Thymus (tissue), 11 donors: ENCODE data around the gene RASGRP4. TPM values are rescaled to one million over a fixed set of nuclear protein-coding genes. Genes with fewer than 3 reads are reported as not detected.
A peak's percentile ranks its signal among the peaks of the same experiment; 100 is the strongest.

ENCODE experiments used
- DNase-seq, 9 donors: peaks; one replicate each; pipeline ENCODE4 v3.0.0-alpha.2; 2013; ENCODE audit warnings: low spot score in 9 of 9, low read depth in 6 of 9, missing footprints in 1 of 9
- H3K27ac ChIP-seq, 2 donors: one replicate each; pipeline ENCODE4 v1.5.1; 2013; ENCODE audit warnings: control low read depth in 1 of 2, low read depth in 1 of 2, low read length in 1 of 2, mild to moderate bottlenecking in 1 of 2, moderate library complexity in 1 of 2
- H3K27me3 ChIP-seq, 2 donors: one replicate each; pipeline ENCODE4 v1.5.1; 2013; ENCODE audit warnings: low read length in 1 of 2; ENCODE audit not compliant: control insufficient read depth in 2 of 2, insufficient read depth in 1 of 2
- H3K36me3 ChIP-seq, 2 donors: one replicate each; pipeline ENCODE4 v1.5.1; 2013; ENCODE audit warnings: low read length in 1 of 2, mild to moderate bottlenecking in 1 of 2, moderate library complexity in 1 of 2; ENCODE audit not compliant: control insufficient read depth in 2 of 2, insufficient read depth in 2 of 2
- H3K4me1 ChIP-seq, 2 donors: one replicate each; pipeline ENCODE4 v1.5.1; 2013; ENCODE audit warnings: low read length in 2 of 2; ENCODE audit not compliant: control insufficient read depth in 2 of 2, insufficient read depth in 2 of 2
- H3K4me3 ChIP-seq, 2 donors: one replicate each; pipeline ENCODE4 v1.5.1; 2013; ENCODE audit warnings: low read length in 2 of 2, control low read depth in 1 of 2, mild to moderate bottlenecking in 1 of 2
- H3K9me3 ChIP-seq, 2 donors: one replicate each; pipeline ENCODE4 v1.5.1; 2013; ENCODE audit warnings: low read length in 1 of 2, mild to moderate bottlenecking in 1 of 2; ENCODE audit not compliant: control insufficient read depth in 2 of 2, insufficient read depth in 1 of 2
- WGBS: extraction: QIAGEN DNeasy Blood & Tissue Kit; methylation state at CpG from one replicate; pipeline ENCODE4 v1.1.7; 2013; 5-methylcytosine and 5-hydroxymethylcytosine counted together
- polyA plus RNA-seq: library from polyadenylated mRNA; stranded (reverse); fragments of 200-250 nt; gene quantifications from one replicate; pipeline ENCODE4 v1.2.3, GENCODE V29; 2013
- total RNA-seq: library from RNA; stranded (reverse); fragments of 120-200 nt; gene quantifications from one replicate; pipeline ENCODE4 v1.2.4, GENCODE V29; 2013
- donor health status: healthy.

The RASGRP4 gene
- total and polyA plus RNA-seq, 2 donors: 1.1 to 1.7 TPM

GRCh38 chr19:38425222-38425809 is 703 bp downstream of the RASGRP4 start:
- peaks cover 0 to 8% of the 10 kb centered on the region in 2 donors for H3K27me3 ChIP-seq
- H3K27ac ChIP-seq: no peak overlapping the region
- DNase-seq: no peak
- no peaks in the 10 kb centered on the region for H3K36me3 ChIP-seq
- peaks cover 0 to 11% of the 10 kb centered on the region in 2 donors for H3K4me1 ChIP-seq
- no peaks in the 10 kb centered on the region for H3K9me3 ChIP-seq
- H3K4me3 ChIP-seq: peak overlapping the region in 1 of 2 donors; percentile 16
- 81% methylated on average over 7 of the region's 7 CpGs for WGBS

GRCh38 chr19:38424272-38424671 is 1.7 kb downstream of the RASGRP4 start:
- H3K36me3 ChIP-seq: no peaks in the 10 kb centered on the region
- peaks cover 0 to 13% of the 10 kb centered on the region in 2 donors for H3K27me3 ChIP-seq
- DNase-seq: no peak
- 95% methylated on average over 5 of the region's 5 CpGs for WGBS
- H3K4me3 ChIP-seq: no peak overlapping the region
- peaks cover 0 to 11% of the 10 kb centered on the region in 2 donors for H3K4me1 ChIP-seq
- H3K9me3 ChIP-seq: no peaks in the 10 kb centered on the region
- H3K27ac ChIP-seq: no peak overlapping the region

GRCh38 chr19:38422438-38422837 is 3.6 kb downstream of the RASGRP4 start:
- Histone ChIP-seq H3K4me1 (peaks cover 0 to 17% of the 10 kb centered on the region in 2 donors), H3K36me3 (no peaks in the 10 kb centered on the region), H3K9me3 (peaks cover 0 to 1% of the 10 kb centered on the region in 2 donors), H3K27ac (no peak overlapping the region), H3K4me3 (no peak overlapping the region), H3K27me3 (peaks cover 2 to 23% of the 10 kb centered on the region in 2 donors)
- 97% methylated on average over 7 of the region's 7 CpGs for WGBS
- DNase-seq: no peak

GRCh38 chr19:38421856-38422255 is 4.2 kb downstream of the RASGRP4 start:
- Histone ChIP-seq H3K36me3 (no peaks in the 10 kb centered on the region), H3K4me1 (peaks cover 0 to 19% of the 10 kb centered on the region in 2 donors), H3K4me3 (no peak overlapping the region), H3K27me3 (peaks cover 2 to 23% of the 10 kb centered on the region in 2 donors), H3K9me3 (peaks cover 0 to 1% of the 10 kb centered on the region in 2 donors), H3K27ac (no peak overlapping the region)
- DNase-seq: no peak
- WGBS: 95% methylated on average over 14 of the region's 14 CpGs

- no peaks in the 10 kb centered on the region for H3K36me3 ChIP-seq
- H3K27me3 ChIP-seq: peaks cover 2 to 23% of the 10 kb centered on the region in 2 donors
- H3K4me3 ChIP-seq: no peak overlapping the region
- peaks cover 0 to 1% of the 10 kb centered on the region in 2 donors for H3K9me3 ChIP-seq
- no peak overlapping the region for H3K27ac ChIP-seq
- no peak for DNase-seq
- 95% methylated on average over 9 of the region's 9 CpGs for whole genome bisulfite sequencing
- H3K4me1 ChIP-seq: peaks cover 0 to 16% of the 10 kb centered on the region in 2 donors
Measured at GRCh38 chr19:38420935-38421334, 5.1 kb downstream of the RASGRP4 start.

GRCh38 chr19:38417544-38418506 is 8.2 kb downstream of the RASGRP4 start:
- 22% methylated on average over 49 of the region's 49 CpGs for WGBS
- H3K36me3 ChIP-seq: no peaks in the 10 kb centered on the region
- peaks cover 0 to 1% of the 10 kb centered on the region in 2 donors for H3K9me3 ChIP-seq
- peak overlapping the region in 1 of 2 donors; percentile 34 for H3K4me3 ChIP-seq
- peak in 2 of 9 donors; percentile 30 to 56 for DNase-seq
- H3K27ac ChIP-seq: no peak overlapping the region
- peaks cover 4 to 16% of the 10 kb centered on the region in 2 donors for H3K27me3 ChIP-seq
- H3K4me1 ChIP-seq: peaks cover 0 to 8% of the 10 kb centered on the region in 2 donors

- no peaks in the 10 kb centered on the region for H3K36me3 ChIP-seq
- H3K4me1 ChIP-seq: peaks cover 0 to 8% of the 10 kb centered on the region in 2 donors
- no peak overlapping the region for H3K27ac ChIP-seq
- DNase-seq: no peak
- peaks cover 0 to 1% of the 10 kb centered on the region in 2 donors for H3K9me3 ChIP-seq
- WGBS: 88% methylated on average over 8 of the region's 8 CpGs
- H3K27me3 ChIP-seq: peaks cover 4 to 16% of the 10 kb centered on the region in 2 donors
- no peak overlapping the region for H3K4me3 ChIP-seq
Measured at GRCh38 chr19:38417146-38417543, 8.9 kb downstream of the RASGRP4 start.

- Histone ChIP-seq H3K27ac (no peak overlapping the region), H3K36me3 (no peaks in the 10 kb centered on the region), H3K4me3 (no peak overlapping the region), H3K9me3 (peaks cover 0 to under 1% of the 10 kb centered on the region in 2 donors), H3K27me3 (peaks cover 3 to 9% of the 10 kb centered on the region in 2 donors), H3K4me1 (peaks cover 0 to 8% of the 10 kb centered on the region in 2 donors)
- DNase-seq: no peak
- WGBS: 95% methylated on average over 6 of the region's 6 CpGs
Measured at GRCh38 chr19:38413416-38413815, 12.6 kb downstream of the RASGRP4 start.

GRCh38 chr19:38412961-38413360 is 13.1 kb downstream of the RASGRP4 start:
- no peaks in the 10 kb centered on the region for H3K9me3 ChIP-seq

More at GRCh38 chr19:38412961-38413360, 13.1 kb downstream of the RASGRP4 start:
- WGBS: 94% methylated on average over 11 of the region's 11 CpGs
- DNase-seq: no peak
- H3K36me3 ChIP-seq: no peaks in the 10 kb centered on the region
- H3K27ac ChIP-seq: no peak overlapping the region
- peaks cover 2 to 5% of the 10 kb centered on the region in 2 donors for H3K27me3 ChIP-seq
- no peak overlapping the region for H3K4me3 ChIP-seq
- peaks cover 0 to 7% of the 10 kb centered on the region in 2 donors for H3K4me1 ChIP-seq
